GM21576 (cell line): ENCODE results near the gene EIF3B.
"Not testable (repeated sequence)": the region's sequence is repeated elsewhere in the genome, so short reads cannot be mapped to it uniquely, and the experiment has no call there.

Experiments
- ATAC-seq: cut with Tn5 transposase; IDR thresholded peaks from one replicate; pipeline ENCODE4 v1.9.1; 2021; ENCODE audit warnings: mild to moderate bottlenecking, moderate library complexity; ENCODE audit not compliant: unreplicated experiment

EIF3B gene

GRCh38 chr7:2399848-2400587 is 45.4 kb downstream of the EIF3B start:
- ATAC-seq = no peak

GRCh38 chr7:2402687-2403013 is 48.0 kb downstream of the EIF3B start:
- no peak for ATAC-seq

GRCh38 chr7:2403014-2403717 is 48.5 kb downstream of the EIF3B start, which contains the start of gene CHST12:
Gene CHST12 (plus strand): TSS chr7:2403611. CDS start chr7:2432640, 29,029 bp downstream.
- ATAC-seq = peak; percentile 44

- ATAC-seq = no peak
These were observed 49.4 kb downstream of the EIF3B start for GRCh38 chr7:2403718-2404648.

- ATAC-seq = no peak
These were observed 50.1 kb downstream of the EIF3B start for GRCh38 chr7:2404714-2405119.

GRCh38 chr7:2405201-2405600 is 50.6 kb downstream of the EIF3B start:
- ATAC-seq = no peak

- ATAC-seq = peak; percentile 49
These were observed 51.1 kb downstream of the EIF3B start for GRCh38 chr7:2405601-2406345.

- no peak for ATAC-seq
These were observed 55.3 kb downstream of the EIF3B start for GRCh38 chr7:2409745-2410414.

GRCh38 chr7:2411049-2411448 is 56.4 kb downstream of the EIF3B start:
- ATAC-seq = no peak

- ATAC-seq = no peak
These were observed 57.4 kb downstream of the EIF3B start for GRCh38 chr7:2411815-2412586.

GRCh38 chr7:2412587-2413201 is 58.1 kb downstream of the EIF3B start:
- ATAC-seq = no peak

GRCh38 chr7:2416063-2416462 is 61.4 kb downstream of the EIF3B start:
- no peak for ATAC-seq

- no peak for ATAC-seq
These were observed 62.0 kb downstream of the EIF3B start for GRCh38 chr7:2416650-2417049.

- not testable (repeated sequence) for ATAC-seq
These were observed 62.6 kb downstream of the EIF3B start for GRCh38 chr7:2417178-2417577.

- no peak for ATAC-seq
These were observed 63.4 kb downstream of the EIF3B start for GRCh38 chr7:2417981-2418481.

GRCh38 chr7:2420216-2420933 is 65.7 kb downstream of the EIF3B start:
- ATAC-seq = no peak

- no peak for ATAC-seq
These were observed 67.3 kb downstream of the EIF3B start for GRCh38 chr7:2421943-2422310.

GRCh38 chr7:2425749-2426148 is 71.1 kb downstream of the EIF3B start:
- no peak for ATAC-seq
